Neural cell (in vitro differentiated cells): ENCODE measurements around the gene MGAT2.

Source experiments
- EP300 ChIP-seq: fragments of 450-650 bp; conservative IDR thresholded peaks from 2 replicates; pipeline ENCODE4 v1.6.1; 2014; ENCODE audit warnings: antibody characterized with exemption, mild to moderate bottlenecking, moderate library complexity; ENCODE audit not compliant: poor library complexity, severe bottlenecking
- EZH2 ChIP-seq: fragments of 200-600, 300-800 bp; shearing (Covaris generic), sonication (generic); IDR thresholded peaks from 2 replicates; pipeline ENCODE4 v1.6.1; 2014; ENCODE audit warnings: antibody characterized with exemption, low read length, borderline replicate concordance, mild to moderate bottlenecking; ENCODE audit not compliant: insufficient read depth, poor library complexity, severe bottlenecking
- POLR2AphosphoS5 ChIP-seq: IDR thresholded peaks from 2 replicates; pipeline ENCODE4 v1.6.1; 2012
- TAF1 ChIP-seq: IDR thresholded peaks from 2 replicates; pipeline ENCODE4 v1.6.1; 2012; ENCODE audit warnings: low read depth
- TF ChIP-seq, protein P1 (sequence below): fragments of 450-650 bp; IDR thresholded peaks from 2 replicates; pipeline ENCODE4 v1.5.1; 2014; ENCODE audit warnings: antibody characterized with exemption, mild to moderate bottlenecking, moderate library complexity; ENCODE audit not compliant: poor library complexity, severe bottlenecking

DNA sequence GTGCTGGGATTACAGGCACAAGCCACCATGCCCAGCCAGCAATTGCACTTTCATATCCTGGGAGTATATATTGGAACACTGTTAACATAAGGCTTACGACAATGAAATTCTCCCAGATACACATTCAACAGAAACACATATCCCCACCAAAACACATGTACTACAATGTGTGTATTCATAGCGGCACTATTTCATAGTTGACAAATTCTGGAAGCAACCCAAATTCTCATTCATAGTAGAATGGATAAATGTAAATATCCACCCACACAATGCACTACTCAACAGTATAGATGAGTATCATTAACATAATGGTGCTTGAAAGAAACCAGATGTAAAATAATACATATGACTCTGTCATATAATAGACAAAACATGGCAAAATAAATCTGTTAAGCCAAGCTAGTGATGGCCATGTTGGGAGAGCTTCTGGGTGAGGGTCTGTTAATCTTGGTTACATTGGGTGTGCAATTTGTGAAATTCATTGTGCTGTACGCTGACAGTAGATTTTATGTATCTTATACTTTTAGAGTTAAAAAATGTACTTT lies 17.0 kb downstream of the MGAT2 start:
- TF ChIP-seq, protein P1, sequence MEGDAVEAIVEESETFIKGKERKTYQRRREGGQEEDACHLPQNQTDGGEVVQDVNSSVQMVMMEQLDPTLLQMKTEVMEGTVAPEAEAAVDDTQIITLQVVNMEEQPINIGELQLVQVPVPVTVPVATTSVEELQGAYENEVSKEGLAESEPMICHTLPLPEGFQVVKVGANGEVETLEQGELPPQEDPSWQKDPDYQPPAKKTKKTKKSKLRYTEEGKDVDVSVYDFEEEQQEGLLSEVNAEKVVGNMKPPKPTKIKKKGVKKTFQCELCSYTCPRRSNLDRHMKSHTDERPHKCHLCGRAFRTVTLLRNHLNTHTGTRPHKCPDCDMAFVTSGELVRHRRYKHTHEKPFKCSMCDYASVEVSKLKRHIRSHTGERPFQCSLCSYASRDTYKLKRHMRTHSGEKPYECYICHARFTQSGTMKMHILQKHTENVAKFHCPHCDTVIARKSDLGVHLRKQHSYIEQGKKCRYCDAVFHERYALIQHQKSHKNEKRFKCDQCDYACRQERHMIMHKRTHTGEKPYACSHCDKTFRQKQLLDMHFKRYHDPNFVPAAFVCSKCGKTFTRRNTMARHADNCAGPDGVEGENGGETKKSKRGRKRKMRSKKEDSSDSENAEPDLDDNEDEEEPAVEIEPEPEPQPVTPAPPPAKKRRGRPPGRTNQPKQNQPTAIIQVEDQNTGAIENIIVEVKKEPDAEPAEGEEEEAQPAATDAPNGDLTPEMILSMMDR: no peak
- TF ChIP-seq EP300: no peak
- TF ChIP-seq POLR2AphosphoS5: no peak
- no peak for TF ChIP-seq TAF1
- no peak for TF ChIP-seq EZH2
